ENCODE results near the gene SNAP29.
"Not testable (repeated sequence)": the region's sequence is repeated elsewhere in the genome, so short reads cannot be mapped to it uniquely, and the experiment has no call there.

SNAP29 gene

GRCh38 chr22:20834206-20834605, 24.6 kb upstream of the SNAP29 start:
- Mint-ChIP-seq H3K4me3 (no peak overlapping the region), H3K27ac (no peak overlapping the region)

GRCh38 chr22:20834725-20835124, 24.1 kb upstream of the SNAP29 start:
- peaks cover 35% of the 10 kb centered on the region for H3K36me3 Mint-ChIP-seq (ENCODE audit: low read depth)
- H3K4me1 Mint-ChIP-seq, result no peaks in the 10 kb centered on the region
- H3K9me3 Mint-ChIP-seq, result no peaks in the 10 kb centered on the region
- no peaks in the 10 kb centered on the region for H3K27me3 Mint-ChIP-seq (ENCODE audit: low read depth)
- H3K4me3 Mint-ChIP-seq, result no peak overlapping the region
- TF ChIP-seq CTCF (IDR thresholded peaks at IDR 0.05; ENCODE audit: unreplicated experiment in 3 of 3), result no peak
- H3K27ac Mint-ChIP-seq, result no peak overlapping the region

More at GRCh38 chr22:20834206-20834605, 24.6 kb upstream of the SNAP29 start:
- Mint-ChIP-seq H3K4me1 (no peaks in the 10 kb centered on the region), H3K9me3 (no peaks in the 10 kb centered on the region), H3K36me3 (ENCODE audit: low read depth) (peaks cover 40% of the 10 kb centered on the region), H3K27me3 (ENCODE audit: low read depth) (no peaks in the 10 kb centered on the region)
- TF ChIP-seq CTCF (IDR thresholded peaks at IDR 0.05; ENCODE audit: unreplicated experiment in 3 of 3), result no peak

- H3K4me3 Mint-ChIP-seq, result no peak overlapping the region
- no peaks in the 10 kb centered on the region for H3K4me1 Mint-ChIP-seq
- peaks cover 19% of the 10 kb centered on the region for H3K36me3 Mint-ChIP-seq (ENCODE audit: low read depth)
- no peak overlapping the region for H3K27ac Mint-ChIP-seq
- no peaks in the 10 kb centered on the region for H3K27me3 Mint-ChIP-seq (ENCODE audit: low read depth)
- H3K9me3 Mint-ChIP-seq, result no peaks in the 10 kb centered on the region
- no peak for TF ChIP-seq CTCF (IDR thresholded peaks at IDR 0.05; ENCODE audit: unreplicated experiment in 3 of 3)
These were observed 21.6 kb upstream of the SNAP29 start for GRCh38 chr22:20836987-20837823.

DNA sequence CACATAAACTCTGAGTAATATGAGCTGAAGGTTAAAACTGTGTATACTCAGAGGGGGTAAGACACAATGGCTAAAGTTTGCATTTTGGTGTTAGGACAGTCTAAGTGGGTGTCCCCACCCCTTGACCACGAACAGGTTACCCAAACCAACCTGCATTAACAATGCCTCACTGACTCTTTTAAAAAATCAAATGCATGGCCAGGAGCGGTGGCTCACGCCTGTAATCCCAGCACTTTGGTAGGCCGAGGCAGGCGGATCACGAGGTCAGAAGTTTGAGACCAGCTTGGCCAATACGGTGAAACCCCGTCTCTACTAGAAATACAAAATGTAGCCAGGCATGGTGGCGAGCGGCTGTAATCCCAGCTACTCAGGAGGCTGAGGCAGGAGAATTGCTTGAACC, 19.5 kb upstream of the SNAP29 start:
- H3K36me3 Mint-ChIP-seq (ENCODE audit: low read depth); H3K27me3 Mint-ChIP-seq (ENCODE audit: low read depth); H3K4me3 Mint-ChIP-seq; H3K9me3 Mint-ChIP-seq; H3K27ac Mint-ChIP-seq; H3K4me1 Mint-ChIP-seq: not testable (repeated sequence)

- no peaks in the 10 kb centered on the region for H3K9me3 Mint-ChIP-seq
- no peak overlapping the region for H3K27ac Mint-ChIP-seq
- H3K36me3 Mint-ChIP-seq (ENCODE audit: low read depth), result peaks cover 2% of the 10 kb centered on the region
- no peak overlapping the region for H3K4me3 Mint-ChIP-seq
- TF ChIP-seq CTCF (IDR thresholded peaks at IDR 0.05; ENCODE audit: unreplicated experiment in 3 of 3), result no peak
- H3K27me3 Mint-ChIP-seq (ENCODE audit: low read depth), result no peaks in the 10 kb centered on the region
- H3K4me1 Mint-ChIP-seq, result no peaks in the 10 kb centered on the region
These were observed 18.8 kb upstream of the SNAP29 start for GRCh38 chr22:20839837-20840645.

DNA sequence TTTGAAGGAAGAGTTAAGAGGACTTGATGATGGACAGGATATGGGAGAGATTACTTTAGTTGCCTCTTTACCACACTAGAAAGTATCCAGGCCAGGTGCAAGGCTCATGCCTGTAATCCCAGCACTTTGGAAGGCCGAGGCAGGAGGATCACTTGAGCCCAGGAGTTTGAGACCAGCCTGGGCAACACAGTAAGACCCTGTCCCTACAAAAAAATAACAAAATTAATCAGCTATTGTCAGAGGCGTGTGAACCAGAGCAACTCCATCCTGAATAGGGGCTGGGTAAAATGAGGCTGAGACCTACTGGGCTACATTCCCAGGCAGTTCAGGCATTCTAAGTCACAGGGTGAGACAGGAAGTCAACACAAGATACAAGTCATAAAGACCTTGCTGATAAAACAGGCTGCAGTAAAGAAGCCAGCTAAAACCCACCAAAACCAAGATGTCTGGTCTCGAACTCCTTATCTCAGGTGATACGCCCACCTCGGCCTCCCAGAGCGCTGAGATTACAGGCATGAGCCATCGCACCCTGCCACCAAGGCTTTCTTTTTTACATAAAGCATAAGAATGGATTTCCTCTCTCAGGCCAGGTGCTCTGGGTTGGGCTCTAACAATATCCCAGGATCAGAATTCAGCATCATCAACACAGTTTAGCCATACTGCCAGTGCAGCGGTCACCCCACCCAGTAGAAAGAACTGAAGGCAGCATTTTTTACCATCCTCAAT, 18.0 kb upstream of the SNAP29 start:
- Mint-ChIP-seq H3K4me3 (no peak overlapping the region), H3K36me3 (ENCODE audit: low read depth) (no peaks in the 10 kb centered on the region), H3K9me3 (no peaks in the 10 kb centered on the region), H3K27me3 (ENCODE audit: low read depth) (no peaks in the 10 kb centered on the region), H3K27ac (no peak overlapping the region), H3K4me1 (no peaks in the 10 kb centered on the region)
- TF ChIP-seq CTCF (IDR thresholded peaks at IDR 0.05; ENCODE audit: unreplicated experiment in 3 of 3), result no peak

Data from nephron (organoid).